Measurements from ENCODE around the gene PRKD1. TPM values are rescaled to one million over a fixed set of nuclear protein-coding genes. Genes with fewer than 3 reads are reported as not detected.

The PRKD1 gene
- total RNA-seq, 1 experiment from 2014 or later: 0.36 TPM

DNA sequence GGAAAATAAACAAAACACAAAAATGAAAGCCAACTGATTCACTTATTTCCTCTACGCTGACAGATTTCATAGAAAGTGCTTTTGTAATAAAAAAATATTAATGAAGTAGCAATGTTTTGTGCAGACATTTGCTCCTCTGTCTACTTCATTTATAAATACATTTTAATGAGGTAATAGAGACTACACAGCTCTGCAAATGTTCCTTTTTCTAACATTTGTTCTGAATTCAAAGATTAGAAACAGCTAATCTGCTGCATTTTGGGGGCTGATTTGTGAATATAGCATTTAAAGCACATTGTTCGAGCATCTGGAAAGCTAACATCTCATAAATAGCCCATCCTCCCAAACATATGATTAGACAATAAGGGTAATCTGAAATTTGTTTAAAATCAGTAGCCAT is 97.8 kb downstream of the PRKD1 start:
- no peaks in the 10 kb centered on the region for H3K27me3 Mint-ChIP-seq (ENCODE audit: insufficient read depth, unreplicated experiment)
- ChIA-PET CTCF (no interaction called here), POLR2A (no interaction called here)
- BruUV-seq (replicated peaks): no TSS peak
- H3K9me3 ChIP-seq: no peaks in the 10 kb centered on the region
- H3K4me3 Mint-ChIP-seq (ENCODE audit: unreplicated experiment): no peak overlapping the region
- H3K27me3 ChIP-seq (replicated peaks; ENCODE audit: control insufficient read depth, insufficient read depth, low read length): no peaks in the 10 kb centered on the region; the same call in 1 of the 2 replicates
- H3K4me3 ChIP-seq (ENCODE audit: low read depth, low read length): no peak overlapping the region
- no peaks in the 10 kb centered on the region for H3K4me1 Mint-ChIP-seq (ENCODE audit: low read depth, unreplicated experiment)
- DNase-seq: no peak
- TF ChIP-seq, protein P1, sequence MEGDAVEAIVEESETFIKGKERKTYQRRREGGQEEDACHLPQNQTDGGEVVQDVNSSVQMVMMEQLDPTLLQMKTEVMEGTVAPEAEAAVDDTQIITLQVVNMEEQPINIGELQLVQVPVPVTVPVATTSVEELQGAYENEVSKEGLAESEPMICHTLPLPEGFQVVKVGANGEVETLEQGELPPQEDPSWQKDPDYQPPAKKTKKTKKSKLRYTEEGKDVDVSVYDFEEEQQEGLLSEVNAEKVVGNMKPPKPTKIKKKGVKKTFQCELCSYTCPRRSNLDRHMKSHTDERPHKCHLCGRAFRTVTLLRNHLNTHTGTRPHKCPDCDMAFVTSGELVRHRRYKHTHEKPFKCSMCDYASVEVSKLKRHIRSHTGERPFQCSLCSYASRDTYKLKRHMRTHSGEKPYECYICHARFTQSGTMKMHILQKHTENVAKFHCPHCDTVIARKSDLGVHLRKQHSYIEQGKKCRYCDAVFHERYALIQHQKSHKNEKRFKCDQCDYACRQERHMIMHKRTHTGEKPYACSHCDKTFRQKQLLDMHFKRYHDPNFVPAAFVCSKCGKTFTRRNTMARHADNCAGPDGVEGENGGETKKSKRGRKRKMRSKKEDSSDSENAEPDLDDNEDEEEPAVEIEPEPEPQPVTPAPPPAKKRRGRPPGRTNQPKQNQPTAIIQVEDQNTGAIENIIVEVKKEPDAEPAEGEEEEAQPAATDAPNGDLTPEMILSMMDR (IDR thresholded peaks at IDR 0.05; ENCODE audit: insufficient read depth in 1 of 2, low read depth in 1 of 2, low read length in 1 of 2, severe bottlenecking in 1 of 2, unreplicated experiment in 1 of 2): no peak
- no peaks in the 10 kb centered on the region for H3K36me3 Mint-ChIP-seq (ENCODE audit: insufficient read depth, unreplicated experiment)
- H3K9me3 Mint-ChIP-seq (ENCODE audit: unreplicated experiment): no peaks in the 10 kb centered on the region
- H3K36me3 ChIP-seq (ENCODE audit: control insufficient read depth, insufficient read depth, low read length): no peaks in the 10 kb centered on the region
- no peaks in the 10 kb centered on the region for H3K4me1 ChIP-seq
- no peak overlapping the region for H3K27ac Mint-ChIP-seq (ENCODE audit: unreplicated experiment)
- intact Hi-C loops (cut with micrococcal nuclease; ENCODE audit: unreplicated experiment): no loop called here

DNA sequence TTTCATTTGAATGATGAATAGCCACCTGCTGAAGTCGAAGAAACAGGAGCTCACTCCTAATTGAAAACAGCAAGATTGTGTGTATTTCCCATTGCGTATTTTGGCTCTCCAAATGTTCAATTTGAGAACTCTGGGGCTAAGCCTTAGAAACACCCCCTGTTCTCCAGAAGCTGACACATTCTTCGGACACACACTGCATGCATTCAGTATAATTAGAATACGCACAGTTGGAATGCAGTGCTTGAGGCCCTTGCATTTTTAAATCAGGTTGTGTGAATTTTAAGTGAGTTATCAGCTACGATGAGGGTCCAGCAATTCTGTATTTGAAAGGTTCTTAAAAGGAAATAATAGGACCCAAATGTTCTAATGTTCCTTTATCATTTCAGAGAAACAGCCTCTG is 103.8 kb downstream of the PRKD1 start:
- CTCF ChIA-PET: no interaction called here
- no peaks in the 10 kb centered on the region for H3K27me3 ChIP-seq (replicated peaks; ENCODE audit: control insufficient read depth, insufficient read depth, low read length)
- Mint-ChIP-seq H3K36me3 (ENCODE audit: insufficient read depth, unreplicated experiment) (no peaks in the 10 kb centered on the region), H3K9me3 (ENCODE audit: unreplicated experiment) (no peaks in the 10 kb centered on the region), H3K27me3 (ENCODE audit: insufficient read depth, unreplicated experiment) (no peaks in the 10 kb centered on the region), H3K4me3 (ENCODE audit: unreplicated experiment) (no peak overlapping the region), H3K4me1 (ENCODE audit: low read depth, unreplicated experiment) (no peaks in the 10 kb centered on the region), H3K27ac (ENCODE audit: unreplicated experiment) (no peak overlapping the region)
- H3K4me3 ChIP-seq (ENCODE audit: low read depth, low read length): no peak overlapping the region
- intact Hi-C loops (cut with micrococcal nuclease; ENCODE audit: unreplicated experiment): no loop called here
- POLR2A ChIA-PET: no interaction called here
- no peaks in the 10 kb centered on the region for H3K9me3 ChIP-seq
- H3K36me3 ChIP-seq (ENCODE audit: control insufficient read depth, insufficient read depth, low read length): no peaks in the 10 kb centered on the region
- BruUV-seq (replicated peaks): no TSS peak
- TF ChIP-seq, protein P1 (IDR thresholded peaks at IDR 0.05; ENCODE audit: insufficient read depth in 1 of 2, low read depth in 1 of 2, low read length in 1 of 2, severe bottlenecking in 1 of 2, unreplicated experiment in 1 of 2): no peak
- no peaks in the 10 kb centered on the region for H3K4me1 ChIP-seq
- DNase-seq: no peak

DNA sequence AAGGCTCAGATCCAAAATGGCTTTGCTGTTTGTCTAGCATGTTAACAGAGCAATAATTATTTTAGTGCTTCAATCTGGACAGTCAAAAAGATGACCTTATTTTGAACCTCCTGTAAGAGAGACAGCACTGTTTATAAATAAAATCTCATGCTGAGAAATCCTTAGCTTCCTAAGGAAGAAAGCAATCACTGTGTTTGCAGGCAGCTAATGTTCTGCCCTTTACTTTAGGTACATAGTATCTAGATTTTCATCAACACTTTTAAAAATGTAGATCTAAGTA is 105.3 kb downstream of the PRKD1 start:
- no peak overlapping the region for H3K27ac Mint-ChIP-seq (ENCODE audit: unreplicated experiment)
- intact Hi-C loops (cut with micrococcal nuclease; ENCODE audit: unreplicated experiment): no loop called here
- no peaks in the 10 kb centered on the region for H3K36me3 Mint-ChIP-seq (ENCODE audit: insufficient read depth, unreplicated experiment)
- H3K9me3 Mint-ChIP-seq (ENCODE audit: unreplicated experiment): no peaks in the 10 kb centered on the region
- no peaks in the 10 kb centered on the region for H3K9me3 ChIP-seq
- ChIA-PET CTCF (no interaction called here), POLR2A (no interaction called here)
- H3K27me3 ChIP-seq (replicated peaks; ENCODE audit: control insufficient read depth, insufficient read depth, low read length): no peaks in the 10 kb centered on the region
- H3K36me3 ChIP-seq (ENCODE audit: control insufficient read depth, insufficient read depth, low read length): no peaks in the 10 kb centered on the region
- no TSS peak for BruUV-seq (replicated peaks)
- no peak overlapping the region for H3K4me3 ChIP-seq (ENCODE audit: low read depth, low read length)
- DNase-seq: no peak
- TF ChIP-seq, protein P1 (IDR thresholded peaks at IDR 0.05; ENCODE audit: insufficient read depth in 1 of 2, low read depth in 1 of 2, low read length in 1 of 2, severe bottlenecking in 1 of 2, unreplicated experiment in 1 of 2): no peak
- H3K4me3 Mint-ChIP-seq (ENCODE audit: unreplicated experiment): no peak overlapping the region
- H3K4me1 ChIP-seq: no peaks in the 10 kb centered on the region
- H3K27me3 Mint-ChIP-seq (ENCODE audit: insufficient read depth, unreplicated experiment): no peaks in the 10 kb centered on the region
- H3K4me1 Mint-ChIP-seq (ENCODE audit: low read depth, unreplicated experiment): no peaks in the 10 kb centered on the region
